Trophoblast cell (in vitro differentiated cells and primary cell): ENCODE measurements around the gene ZFR2.

Experiments used
- DNase-seq, 2 donors: peaks; one replicate each; pipeline ENCODE4 v3.0.0-alpha.2; 2016
- H2AFZ ChIP-seq: 2 replicates; pipeline ENCODE4 v1.6.1; 2013; ENCODE audit warnings: low read length, moderate library complexity, mild to moderate bottlenecking; ENCODE audit not compliant: insufficient read depth, poor library complexity
- H2AK5ac ChIP-seq: 2 replicates; pipeline ENCODE4 v1.6.1; 2013; ENCODE audit warnings: mild to moderate bottlenecking, low read length
- H2BK120ac ChIP-seq: 2 replicates; pipeline ENCODE4 v1.6.1; 2013; ENCODE audit warnings: low read length, mild to moderate bottlenecking, moderate library complexity; ENCODE audit not compliant: insufficient read depth, poor library complexity
- H2BK12ac ChIP-seq: 2 replicates; pipeline ENCODE4 v1.6.1; 2013; ENCODE audit warnings: mild to moderate bottlenecking, low read length, moderate library complexity
- H2BK5ac ChIP-seq: 2 replicates; pipeline ENCODE4 v1.6.1; 2013; ENCODE audit warnings: low read length, low read depth, moderate library complexity, mild to moderate bottlenecking; ENCODE audit not compliant: poor library complexity
- H3K14ac ChIP-seq: 2 replicates; pipeline ENCODE4 v1.6.1; 2013; ENCODE audit warnings: mild to moderate bottlenecking, low read length
- H3K18ac ChIP-seq: 2 replicates; pipeline ENCODE4 v1.6.1; 2013; ENCODE audit warnings: mild to moderate bottlenecking, low read length
- H3K23ac ChIP-seq: 2 replicates; pipeline ENCODE4 v1.6.1; 2013; ENCODE audit warnings: low read length
- H3K27ac ChIP-seq: 2 replicates; pipeline ENCODE4 v1.5.1; 2013; ENCODE audit warnings: low read depth, mild to moderate bottlenecking, inconsistent platforms, low read length, moderate library complexity
- H3K27me3 ChIP-seq: 2 replicates; pipeline ENCODE4 v1.6.1; 2013; ENCODE audit warnings: inconsistent platforms, mild to moderate bottlenecking, low read length, moderate library complexity; ENCODE audit not compliant: insufficient read depth
- H3K36me3 ChIP-seq, 2 experiments: 1 replicate in 1 of 2; 2 replicates in 1 of 2; pipeline ENCODE4 v1.6.1; 2013; ENCODE audit warnings: low read length in 2 of 2, mild to moderate bottlenecking in 2 of 2, moderate library complexity in 1 of 2; ENCODE audit not compliant: insufficient read depth in 2 of 2, control insufficient read depth in 1 of 2
- H3K4ac ChIP-seq: 2 replicates; pipeline ENCODE4 v1.6.1; 2013; ENCODE audit warnings: low read depth, mild to moderate bottlenecking, low read length, moderate library complexity
- H3K4me1 ChIP-seq, 2 experiments: 1 replicate in 1 of 2; 2 replicates in 1 of 2; pipeline ENCODE4 v1.6.1; 2013; ENCODE audit warnings: low read length in 2 of 2, mild to moderate bottlenecking in 2 of 2, moderate library complexity in 1 of 2; ENCODE audit not compliant: insufficient read depth in 2 of 2, control insufficient read depth in 1 of 2
- H3K4me2 ChIP-seq: 2 replicates; pipeline ENCODE4 v1.6.1; 2013; ENCODE audit warnings: inconsistent platforms, mild to moderate bottlenecking, low read length, moderate library complexity
- H3K4me3 ChIP-seq: 2 replicates; pipeline ENCODE4 v1.5.1; 2013; ENCODE audit warnings: mild to moderate bottlenecking, low read depth, low read length, inconsistent platforms
- H3K79me1 ChIP-seq: one replicate; pipeline ENCODE4 v1.6.1; 2013; ENCODE audit warnings: low read length
- H3K79me2 ChIP-seq: 2 replicates; pipeline ENCODE4 v1.6.1; 2013; ENCODE audit warnings: low read length, mild to moderate bottlenecking; ENCODE audit not compliant: control insufficient read depth, insufficient read depth, poor library complexity
- H3K9ac ChIP-seq: 2 replicates; pipeline ENCODE4 v1.6.1; 2013; ENCODE audit warnings: mild to moderate bottlenecking, low read length
- H3K9me3 ChIP-seq: 2 replicates; pipeline ENCODE4 v1.6.1; 2013; ENCODE audit warnings: low read depth, mild to moderate bottlenecking, control low read depth, inconsistent platforms, low read length; ENCODE audit not compliant: insufficient read depth
- H4K12ac ChIP-seq: 2 replicates; pipeline ENCODE4 v1.6.1; 2013; ENCODE audit warnings: low read depth, mild to moderate bottlenecking, low read length, moderate library complexity
- H4K8ac ChIP-seq: 2 replicates; pipeline ENCODE4 v1.6.1; 2013; ENCODE audit warnings: low read depth, mild to moderate bottlenecking, low read length, moderate library complexity
- H4K91ac ChIP-seq: one replicate; pipeline ENCODE4 v1.6.1; 2013; ENCODE audit warnings: low read depth, mild to moderate bottlenecking, low read length, moderate library complexity
- WGBS: extraction: QIAGEN DNeasy Blood & Tissue Kit; methylation state at CpG from one replicate; pipeline ENCODE4 v1.1.7; 2013; ENCODE audit warnings: missing lambda C conversion rate; ENCODE audit not compliant: insufficient read length, insufficient coverage; ENCODE audit errors: extremely low coverage; 5-methylcytosine and 5-hydroxymethylcytosine counted together

ZFR2 gene

DNA sequence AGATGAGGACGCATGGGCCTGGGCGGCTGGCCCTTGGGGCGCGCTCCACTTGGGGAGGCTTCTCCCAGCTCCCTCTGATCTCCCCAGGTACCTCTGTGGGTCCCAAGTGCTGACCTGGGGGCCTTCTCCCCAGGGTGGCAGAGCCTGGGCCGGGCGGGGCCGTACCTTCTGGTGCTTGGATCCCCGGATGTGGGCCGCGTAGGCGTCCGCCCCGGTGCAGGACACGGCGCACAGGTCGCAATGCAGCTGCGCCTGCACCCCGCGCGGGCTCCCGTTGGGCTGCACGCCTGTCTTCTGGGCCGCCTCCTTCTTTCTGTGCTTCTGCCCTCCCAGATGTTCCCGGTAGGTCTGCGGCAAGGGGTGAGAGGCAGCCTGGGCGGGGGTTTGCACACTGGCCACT lies 41.5 kb downstream of the ZFR2 start:
- no peak overlapping the region for H4K8ac ChIP-seq
- no CpG with 5 or more reads among the region's 26 CpGs for WGBS
- H3K4me2 ChIP-seq, result no peak overlapping the region

DNA sequence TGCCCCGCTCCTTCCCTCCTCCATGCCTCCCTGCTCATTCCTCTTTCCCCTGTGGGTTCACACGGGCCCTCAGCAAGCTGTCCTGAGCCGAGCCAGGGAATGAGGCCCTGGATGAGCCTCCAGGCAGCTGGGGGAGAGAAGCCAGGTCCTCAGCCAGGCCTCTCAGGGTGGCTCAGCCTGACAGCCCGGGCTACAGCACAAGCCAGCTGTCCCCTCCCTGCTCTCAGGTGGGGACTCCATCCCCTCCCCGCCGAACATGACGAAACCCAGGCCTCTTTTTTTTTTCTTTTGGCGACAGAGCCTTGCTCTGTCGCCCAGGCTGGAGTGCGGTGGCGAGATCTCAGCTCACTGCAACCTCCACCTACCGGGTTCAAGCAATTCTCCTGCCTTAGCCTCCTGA lies 42.7 kb downstream of the ZFR2 start:
- no CpG with 5 or more reads among the region's 12 CpGs for WGBS

More for the DNA sequence above, 41.5 kb downstream of the ZFR2 start:
- H2BK5ac ChIP-seq, result no peak overlapping the region
- no peak overlapping the region for H3K4ac ChIP-seq
- no peak overlapping the region for H3K4me3 ChIP-seq
- H3K9ac ChIP-seq, result no peak overlapping the region
- H3K79me2 ChIP-seq, result no peaks in the 10 kb centered on the region
- H4K12ac ChIP-seq, result no peak overlapping the region
- H3K23ac ChIP-seq, result no peak overlapping the region
- H2BK12ac ChIP-seq, result no peak overlapping the region
- no peaks in the 10 kb centered on the region for H3K27me3 ChIP-seq
- peak overlapping the region; percentile 77 for H4K91ac ChIP-seq
- no peaks in the 10 kb centered on the region for H3K36me3 ChIP-seq
- no peak overlapping the region for H3K27ac ChIP-seq
- peaks cover 5% of the 10 kb centered on the region for H3K79me1 ChIP-seq
- H3K18ac ChIP-seq, result no peak overlapping the region
- peak overlapping the region; percentile 19 for H3K14ac ChIP-seq
- H2AK5ac ChIP-seq, result peak overlapping the region; percentile 35
- peaks cover 3 to 12% of the 10 kb centered on the region in 2 experiments for H3K4me1 ChIP-seq
- H2AFZ ChIP-seq, result no peak overlapping the region
- H2BK120ac ChIP-seq, result peak overlapping the region; percentile 29
- DNase-seq, result no peak
- H3K9me3 ChIP-seq, result no peaks in the 10 kb centered on the region

DNA sequence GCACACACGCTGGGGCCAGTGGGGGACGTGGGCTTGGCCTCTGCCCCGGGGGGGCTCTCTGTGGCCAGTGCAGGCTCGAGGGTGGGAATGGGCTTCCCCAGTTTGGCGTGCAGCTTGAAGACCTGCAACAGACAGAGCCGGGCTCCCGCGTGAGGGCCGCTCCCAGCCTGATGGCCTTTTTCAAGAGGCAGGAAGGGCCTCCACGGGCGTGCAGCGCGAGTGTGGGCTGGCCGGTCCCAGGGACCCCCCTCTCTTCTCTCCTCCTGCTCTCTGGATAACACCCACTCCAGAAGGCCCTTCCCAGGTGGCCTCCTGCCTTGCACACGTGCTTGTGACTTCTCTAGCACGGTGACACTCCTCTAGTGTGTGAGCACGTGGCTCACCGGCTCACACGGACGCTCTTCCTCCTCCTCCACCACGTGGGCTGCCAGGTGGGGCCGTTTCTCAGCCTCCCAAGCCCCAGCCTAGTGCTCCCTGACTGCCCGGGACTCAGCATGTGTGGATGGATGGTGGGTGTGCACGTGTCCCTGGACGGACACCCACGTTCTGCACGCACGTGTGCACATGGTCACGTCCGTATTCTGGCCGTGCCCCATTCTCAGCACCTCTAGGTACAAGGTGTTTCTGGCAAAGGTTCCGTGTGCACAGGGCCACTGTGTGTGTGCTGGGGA lies 43.4 kb downstream of the ZFR2 start:
- no peak overlapping the region for H2AK5ac ChIP-seq
- no peak overlapping the region for H3K4me3 ChIP-seq
- H3K36me3 ChIP-seq, result no peaks in the 10 kb centered on the region
- H4K8ac ChIP-seq, result no peak overlapping the region
- no peak overlapping the region for H2AFZ ChIP-seq
- H3K4me2 ChIP-seq, result no peak overlapping the region
- H2BK12ac ChIP-seq, result no peak overlapping the region
- H3K4me1 ChIP-seq, result peaks cover 3 to 12% of the 10 kb centered on the region in 2 experiments
- no peak for DNase-seq
- H3K18ac ChIP-seq, result no peak overlapping the region
- no peak overlapping the region for H2BK5ac ChIP-seq
- H3K27me3 ChIP-seq, result no peaks in the 10 kb centered on the region
- H3K27ac ChIP-seq, result no peak overlapping the region
- H4K12ac ChIP-seq, result no peak overlapping the region
- H3K23ac ChIP-seq, result no peak overlapping the region
- no peaks in the 10 kb centered on the region for H3K9me3 ChIP-seq
- no peak overlapping the region for H3K4ac ChIP-seq
- WGBS, result no CpG with 5 or more reads among the region's 32 CpGs
- H2BK120ac ChIP-seq, result no peak overlapping the region
- peaks cover 5% of the 10 kb centered on the region for H3K79me1 ChIP-seq
- H3K9ac ChIP-seq, result no peak overlapping the region
- no peaks in the 10 kb centered on the region for H3K79me2 ChIP-seq
- no peak overlapping the region for H3K14ac ChIP-seq
- no peak overlapping the region for H4K91ac ChIP-seq

More for the DNA sequence above, 42.7 kb downstream of the ZFR2 start:
- Histone ChIP-seq H3K9ac (no peak overlapping the region), H4K91ac (no peak overlapping the region), H3K4me1 (peaks cover 3 to 12% of the 10 kb centered on the region in 2 experiments), H2BK5ac (no peak overlapping the region), H3K27me3 (no peaks in the 10 kb centered on the region), H3K14ac (no peak overlapping the region), H3K79me2 (no peaks in the 10 kb centered on the region), H3K9me3 (no peaks in the 10 kb centered on the region), H4K8ac (no peak overlapping the region), H3K36me3 (no peaks in the 10 kb centered on the region), H3K18ac (no peak overlapping the region), H3K4me2 (no peak overlapping the region), H2BK12ac (no peak overlapping the region), H3K4me3 (no peak overlapping the region), H3K27ac (no peak overlapping the region), H4K12ac (no peak overlapping the region), H2AFZ (no peak overlapping the region), H3K4ac (no peak overlapping the region), H2AK5ac (no peak overlapping the region), H2BK120ac (no peak overlapping the region), H3K23ac (no peak overlapping the region), H3K79me1 (peaks cover 5% of the 10 kb centered on the region)
- no peak for DNase-seq

DNA sequence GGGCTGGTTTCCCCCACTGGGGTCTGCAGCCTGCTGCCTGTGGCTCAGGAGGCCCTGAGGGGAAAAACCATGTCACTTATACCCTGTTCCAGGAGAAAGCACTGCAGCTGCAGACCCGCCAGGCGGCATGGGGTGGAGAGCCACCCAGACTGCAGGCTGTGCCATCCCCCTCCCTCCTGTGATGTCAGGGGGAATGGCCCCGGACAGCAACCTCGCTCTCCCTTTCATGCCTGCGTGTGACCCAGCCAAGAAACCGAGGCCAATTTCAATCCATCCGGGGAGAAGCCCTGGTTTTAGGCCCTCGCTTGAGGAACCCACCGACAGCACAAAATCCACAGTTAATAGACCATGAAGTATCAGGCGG lies 45.5 kb downstream of the ZFR2 start:
- no peak overlapping the region for H4K91ac ChIP-seq
- WGBS, result no CpG with 5 or more reads among the region's 10 CpGs
- no peak overlapping the region for H3K18ac ChIP-seq

More for the DNA sequence above, 45.5 kb downstream of the ZFR2 start:
- Histone ChIP-seq H3K14ac (no peak overlapping the region), H3K4me1 (peaks cover 3 to 9% of the 10 kb centered on the region in 2 experiments), H3K9ac (no peak overlapping the region), H4K12ac (no peak overlapping the region), H2BK120ac (no peak overlapping the region), H3K79me2 (no peaks in the 10 kb centered on the region), H2BK12ac (no peak overlapping the region), H3K4me2 (no peak overlapping the region), H2BK5ac (no peak overlapping the region), H3K27ac (no peak overlapping the region), H3K9me3 (no peaks in the 10 kb centered on the region), H3K4me3 (no peak overlapping the region), H2AK5ac (no peak overlapping the region), H3K27me3 (no peaks in the 10 kb centered on the region), H3K4ac (no peak overlapping the region), H2AFZ (no peak overlapping the region), H3K23ac (no peak overlapping the region), H4K8ac (no peak overlapping the region), H3K79me1 (peaks cover 5% of the 10 kb centered on the region), H3K36me3 (no peaks in the 10 kb centered on the region)
- DNase-seq, result no peak
